Activated CD4-positive, alpha-beta T cell treated with anti-CD3 and anti-CD28 coated beads, Interleukin-2, Interleukin-4, amounts not matched to agents 100 ng/mL and 50 ng/mL, durations not matched to agents 16 hours and 8 hours (primary cell): ENCODE results near the gene P2RY6.
"Not testable (repeated sequence)": the region's sequence is repeated elsewhere in the genome, so short reads cannot be mapped to it uniquely, and the experiment has no call there.

Experiments
- DNase-seq: peaks from one replicate; pipeline ENCODE4 v3.0.0-alpha.2; 2020; ENCODE audit warnings: low spot score

Gene P2RY6

DNA sequence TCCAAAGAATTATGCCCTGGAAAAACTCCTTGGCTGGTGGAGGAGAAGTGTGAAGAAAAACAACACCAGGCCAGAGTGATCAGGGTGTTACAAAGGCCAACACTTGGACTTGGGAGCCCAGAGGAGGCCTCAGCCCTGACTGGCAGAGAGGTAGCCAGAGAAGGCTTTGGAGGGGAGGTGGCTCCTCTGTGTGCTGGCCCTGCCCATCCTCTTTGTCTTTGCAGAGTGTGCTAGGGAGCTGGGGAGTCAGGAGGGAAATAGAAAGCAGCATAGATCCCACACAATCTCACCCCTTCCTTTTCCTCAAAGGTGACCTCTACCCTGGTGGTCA lies 12.0 kb upstream of the P2RY6 start:
- no peak for DNase-seq

DNA sequence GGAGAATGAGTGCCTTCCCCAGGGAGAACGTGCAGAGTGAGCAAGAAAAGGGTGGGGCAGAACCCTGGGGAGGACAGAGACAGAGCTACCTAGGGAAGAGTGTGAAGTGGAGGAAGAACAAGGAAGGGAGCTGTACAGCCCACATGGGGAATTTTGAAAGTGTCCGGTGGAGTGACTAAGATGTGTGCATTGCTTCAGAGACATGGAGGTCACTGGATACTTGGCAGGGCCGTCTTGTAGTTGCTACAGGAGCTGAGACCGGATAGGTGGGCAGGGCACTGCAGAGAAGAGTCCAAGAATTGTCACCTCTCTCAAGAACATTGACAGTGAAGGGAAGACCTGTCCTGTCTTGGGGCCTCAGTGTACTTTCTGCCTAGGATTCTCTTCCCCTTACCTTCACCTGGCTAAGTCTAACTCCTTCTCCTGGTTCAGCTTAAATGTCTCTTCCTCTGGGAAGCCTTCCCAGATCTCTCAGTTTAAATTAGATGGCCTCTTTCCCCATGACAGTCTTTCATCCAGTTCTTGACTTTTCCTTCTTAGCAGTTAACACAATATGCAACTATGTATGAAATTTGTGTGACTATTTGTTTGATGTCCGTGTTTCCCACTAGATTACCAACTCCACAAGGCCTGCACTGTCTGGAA lies 9.2 kb upstream of the P2RY6 start:
- no peak for DNase-seq

- no peak for DNase-seq
Observed at GRCh38 chr11:73263640-73264039, 8.5 kb upstream of the P2RY6 start.

- no peak for DNase-seq
Observed at GRCh38 chr11:73265278-73265810, 6.8 kb upstream of the P2RY6 start.

DNA sequence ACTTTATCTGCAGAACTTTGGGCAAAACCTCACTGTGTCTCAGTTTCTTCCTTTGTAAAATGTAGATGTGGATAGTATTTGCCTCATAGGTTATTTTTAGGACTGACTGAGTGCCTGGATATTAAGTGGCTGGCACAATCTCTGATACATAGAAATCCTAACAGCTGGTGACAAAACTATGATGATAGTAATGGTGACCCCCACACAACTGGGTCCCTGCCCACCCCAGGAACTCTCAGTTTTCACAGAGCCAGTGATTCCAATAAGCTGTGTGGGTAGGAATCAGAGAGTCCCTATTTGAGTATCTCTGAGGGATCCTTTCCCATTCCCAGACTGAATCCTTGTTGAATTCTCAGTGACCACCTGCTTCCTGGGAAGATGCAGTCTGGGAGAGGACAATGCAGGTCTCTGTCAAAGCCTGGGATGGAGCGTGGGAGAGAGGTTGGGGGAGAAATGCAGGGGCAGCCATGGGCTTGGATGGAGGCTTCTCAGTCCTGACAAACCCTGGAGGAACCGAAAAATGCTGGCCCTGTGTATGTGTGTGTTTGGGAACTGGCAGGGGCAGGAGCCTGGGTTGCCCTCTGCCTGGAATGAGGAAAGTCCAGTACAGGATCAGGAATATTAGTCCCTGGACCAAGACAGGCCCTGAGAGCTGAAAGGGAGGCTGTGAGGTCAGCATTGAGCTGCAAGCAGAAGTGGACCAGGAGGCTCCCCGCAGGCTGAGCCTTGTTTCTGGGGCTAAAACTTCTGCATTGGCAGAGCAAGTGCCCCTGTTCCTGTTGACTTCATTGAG lies 6.1 kb upstream of the P2RY6 start:
- no peak for DNase-seq

DNA sequence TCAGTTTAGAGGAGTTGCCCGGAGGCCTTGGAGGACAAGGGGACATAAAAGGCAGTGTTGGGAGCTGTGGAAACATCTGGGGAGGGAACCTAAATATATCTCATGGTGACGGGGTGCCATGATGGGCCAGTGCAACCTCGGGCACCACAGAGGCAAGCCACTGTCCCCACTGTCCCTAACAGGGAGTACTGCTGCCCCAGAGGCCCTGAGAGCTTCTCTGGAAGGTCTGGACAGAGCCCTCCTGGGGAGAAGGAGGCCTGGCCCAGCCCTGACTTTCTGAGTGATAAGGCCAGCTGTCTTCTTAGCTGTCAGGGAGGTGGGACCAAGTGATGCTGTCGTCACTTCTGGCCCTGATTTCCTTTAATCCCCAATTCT lies 5.5 kb upstream of the P2RY6 start:
- DNase-seq, result no peak

- no peak for DNase-seq
Observed at GRCh38 chr11:73267122-73267846, 4.9 kb upstream of the P2RY6 start.

DNA sequence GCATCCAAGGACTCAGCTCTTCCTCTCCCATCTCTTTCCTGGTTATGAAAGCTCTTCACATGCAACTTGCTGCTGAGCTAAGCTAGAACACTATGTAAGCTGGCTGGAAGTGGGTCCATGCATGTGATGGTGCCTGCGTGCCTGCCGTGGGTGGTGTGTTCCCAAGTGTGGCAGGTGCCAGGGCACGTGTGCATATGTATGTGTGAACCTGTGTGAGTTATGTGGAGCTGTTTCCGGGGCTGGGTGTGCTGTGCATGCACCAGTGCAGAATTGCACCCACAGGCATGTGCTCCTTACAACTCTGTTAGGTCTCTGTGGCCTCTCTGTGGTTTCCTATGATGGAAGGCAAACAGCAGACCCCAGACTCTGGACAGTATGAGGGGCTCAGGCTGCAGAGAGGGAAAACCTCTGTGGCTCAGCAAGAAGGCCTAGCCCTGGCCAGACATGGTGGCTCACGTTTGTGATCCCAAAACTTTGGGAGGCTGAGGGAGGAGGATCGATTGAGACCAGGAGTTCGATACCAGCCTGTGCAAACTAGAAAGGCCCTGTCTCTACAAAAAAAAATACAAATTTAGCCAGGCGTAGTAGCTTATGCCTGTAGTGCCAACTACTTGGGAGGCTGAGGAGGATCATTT lies 4.1 kb upstream of the P2RY6 start:
- no peak for DNase-seq

DNA sequence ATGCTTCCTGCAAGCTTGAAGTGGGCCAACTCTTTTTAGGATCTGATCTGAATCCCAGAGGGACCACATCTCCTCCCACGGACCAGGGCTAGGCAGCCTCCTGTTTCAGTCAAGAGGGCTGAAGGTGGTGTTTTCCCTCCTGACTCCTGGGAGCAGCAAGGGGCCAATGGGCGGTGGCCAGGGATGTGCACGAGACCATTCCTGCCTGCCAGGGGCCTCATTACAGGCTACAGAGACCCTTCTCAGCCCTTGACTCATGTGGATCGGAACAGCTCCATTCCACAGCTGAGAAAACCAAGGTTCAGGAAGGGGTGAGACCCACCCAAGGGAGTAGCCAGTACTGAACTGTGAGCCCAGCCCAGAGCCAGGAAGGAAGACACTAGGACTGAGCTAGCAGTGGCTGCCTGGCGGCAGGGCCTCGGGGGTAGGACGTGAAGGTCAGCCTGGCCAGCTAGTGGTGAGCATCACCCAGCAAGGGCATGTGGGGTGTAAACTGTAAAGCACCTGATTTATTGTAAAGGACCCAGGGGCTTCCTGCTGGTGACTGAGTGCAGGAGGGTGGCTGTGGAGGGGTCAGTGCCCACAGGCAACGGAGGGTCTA lies 3.4 kb upstream of the P2RY6 start:
- no peak for DNase-seq

GRCh38 chr11:73269459-73270015 lies 2.6 kb upstream of the P2RY6 start:
- DNase-seq, result no peak

- no peak for DNase-seq
Observed at GRCh38 chr11:73270016-73270854, 1.9 kb upstream of the P2RY6 start.

DNA sequence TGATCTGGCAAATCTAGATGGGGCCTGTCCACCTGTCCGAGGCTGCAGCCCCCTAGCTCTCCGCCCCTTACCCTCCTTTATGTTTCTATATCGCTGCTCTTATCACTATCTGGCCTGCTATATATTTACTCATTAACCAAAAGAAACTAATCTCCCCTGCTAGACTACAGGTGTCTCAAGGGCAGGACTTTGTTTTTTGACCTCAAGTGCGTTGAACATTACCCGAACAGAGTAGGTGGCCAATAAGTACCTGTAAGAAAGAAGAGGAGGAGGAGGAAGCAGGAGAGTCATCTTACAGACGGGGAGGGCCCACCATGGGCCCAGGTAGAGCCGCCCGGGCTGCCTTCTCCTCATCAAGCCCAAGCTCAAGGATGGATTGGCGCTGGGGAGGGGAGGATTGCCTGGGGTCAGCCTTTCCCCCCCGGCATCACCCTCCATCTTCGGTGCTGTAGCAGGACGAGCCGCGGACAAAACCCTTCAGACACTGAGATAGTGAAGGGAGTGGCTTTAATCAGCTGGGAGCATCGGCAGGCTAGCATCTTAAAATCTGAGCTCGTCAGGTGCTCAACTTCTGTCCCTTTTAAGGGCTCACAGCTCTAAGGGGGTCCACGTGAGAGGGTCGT lies 1.2 kb upstream of the P2RY6 start:
- DNase-seq, result no peak

- DNase-seq, result not testable (repeated sequence)
Observed at GRCh38 chr11:73271478-73271865, 666 bp upstream of the P2RY6 start.

DNA sequence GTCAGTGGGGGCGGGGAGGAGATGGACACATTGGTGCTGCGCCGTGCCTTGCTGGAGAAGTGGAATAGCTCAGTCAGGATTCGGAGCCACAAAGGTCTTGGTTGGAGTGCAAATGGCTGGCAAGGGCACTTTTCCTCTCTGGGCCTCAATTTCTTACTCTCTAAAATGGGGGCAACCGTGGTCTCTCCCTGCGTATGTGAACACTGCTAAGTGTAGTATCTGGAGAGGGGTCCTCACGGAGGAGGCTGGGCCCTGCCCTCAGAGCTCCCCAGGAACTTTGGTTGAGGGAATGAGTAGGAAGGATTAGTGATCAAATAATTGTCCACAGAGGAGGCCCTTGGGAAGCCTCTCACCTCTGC lies 521 bp downstream of the P2RY6 start:
- no peak for DNase-seq

GRCh38 chr11:73273222-73273895 lies 1.2 kb downstream of the P2RY6 start:
- no peak for DNase-seq

DNA sequence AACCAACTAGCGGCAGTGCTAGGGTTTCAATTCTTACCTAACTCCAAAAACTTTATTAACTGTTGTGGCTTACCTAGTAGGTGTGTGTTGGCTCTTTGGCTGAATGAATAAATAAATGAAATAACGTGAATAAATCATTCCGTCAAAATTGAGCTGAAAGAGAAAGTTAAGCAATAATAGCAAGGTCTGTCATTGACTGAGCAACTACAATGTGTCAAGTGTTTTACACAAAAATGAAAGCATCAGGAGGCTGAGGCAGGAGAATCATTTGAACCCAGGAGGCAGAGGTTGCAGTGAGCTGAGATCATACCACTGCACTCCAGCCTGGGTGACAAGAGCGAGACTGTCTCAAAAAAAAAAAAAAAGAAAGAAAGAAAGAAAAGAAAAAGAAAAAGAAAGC lies 2.1 kb downstream of the P2RY6 start:
- DNase-seq, result not testable (repeated sequence)

DNA sequence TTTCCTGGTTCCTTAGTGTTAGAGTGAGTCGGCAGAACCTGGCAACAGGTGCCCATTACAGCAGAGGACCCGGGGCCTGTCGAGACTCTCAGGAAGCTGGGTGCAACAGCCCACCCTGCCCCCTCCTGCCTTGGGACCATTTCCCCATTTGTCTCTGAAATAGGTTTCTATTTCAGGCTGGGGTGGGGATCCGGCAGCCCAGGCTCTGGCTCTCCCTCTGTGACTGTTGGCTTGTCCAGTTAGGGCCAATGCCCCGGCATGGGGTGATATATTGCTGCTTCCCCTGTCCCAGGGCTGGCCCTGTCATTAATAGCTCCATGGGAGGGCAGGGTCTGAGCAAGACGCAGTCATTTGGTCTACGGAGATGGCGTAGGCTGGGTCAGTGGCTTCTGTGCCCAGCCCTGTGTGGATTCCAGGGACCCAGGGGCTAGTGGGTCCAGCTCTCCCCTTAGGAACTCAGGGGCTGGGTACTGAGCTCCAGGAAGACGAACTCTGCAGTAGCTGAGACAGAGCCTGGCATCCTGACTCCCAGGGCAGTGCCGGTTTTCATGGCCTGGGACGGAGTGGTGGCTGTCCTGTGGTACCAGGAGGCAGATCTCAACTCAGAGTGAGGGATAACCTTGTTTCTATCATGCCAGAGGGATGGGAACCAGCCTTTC lies 2.7 kb downstream of the P2RY6 start:
- DNase-seq, result no peak

- no peak for DNase-seq
Observed at GRCh38 chr11:73275381-73275750, 3.2 kb downstream of the P2RY6 start.

- no peak for DNase-seq
Observed at GRCh38 chr11:73277467-73277866, 5.3 kb downstream of the P2RY6 start.

GRCh38 chr11:73280626-73281025 lies 8.5 kb downstream of the P2RY6 start:
- no peak for DNase-seq
